HPDE6-E6E7 (cell line): ENCODE measurements around the gene IGF2R.
A peak's percentile ranks its signal among the peaks of the same experiment; 100 is the strongest.

ENCODE experiments used
- DNase-seq: peaks from one replicate; pipeline ENCODE4 v3.0.0; 2011; ENCODE audit warnings: missing footprints; ENCODE audit errors: extremely low spot score

Gene IGF2R

DNA sequence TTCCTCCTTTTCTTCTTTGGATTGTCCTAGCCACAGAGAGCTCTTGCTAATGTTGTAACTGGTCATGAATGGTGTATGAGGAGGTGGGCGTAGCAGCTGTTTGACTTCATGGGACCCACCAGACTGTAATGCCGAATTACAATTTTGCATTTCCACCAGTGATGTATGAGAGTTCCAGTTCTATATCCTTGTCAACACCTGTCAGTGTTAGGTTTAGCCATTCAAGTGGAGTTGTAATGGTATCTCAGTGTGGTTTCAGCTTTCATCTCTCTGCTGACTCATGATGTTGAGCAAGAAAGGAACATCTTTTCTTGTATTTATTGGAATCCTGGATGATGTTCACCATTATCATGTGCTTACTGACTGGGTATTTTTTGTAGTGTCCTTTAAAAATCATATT, 5.1 kb downstream of the IGF2R start:
- DNase-seq: no peak

DNA sequence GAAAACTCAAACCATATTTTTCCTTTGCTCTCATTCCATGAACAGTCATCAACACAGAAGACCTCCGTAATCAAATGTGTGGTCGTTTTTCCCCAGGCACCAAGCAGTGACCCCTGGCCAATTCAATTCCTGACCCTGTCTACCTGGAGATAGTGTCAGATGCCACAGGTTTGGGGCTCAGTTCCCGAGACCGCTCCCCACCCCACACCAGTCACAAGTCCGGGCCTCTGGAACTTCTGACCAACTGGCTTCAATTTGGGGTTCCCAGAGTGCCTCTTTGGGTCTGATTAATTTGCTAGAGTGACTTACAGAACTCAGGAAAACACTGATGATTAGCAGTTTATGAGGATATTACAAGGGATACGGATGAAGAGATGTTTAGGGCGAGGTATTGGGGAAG, 6.0 kb downstream of the IGF2R start:
- no peak for DNase-seq

- DNase-seq: no peak
Measured at GRCh38 chr6:159976686-159977254, 7.9 kb downstream of the IGF2R start.

DNA sequence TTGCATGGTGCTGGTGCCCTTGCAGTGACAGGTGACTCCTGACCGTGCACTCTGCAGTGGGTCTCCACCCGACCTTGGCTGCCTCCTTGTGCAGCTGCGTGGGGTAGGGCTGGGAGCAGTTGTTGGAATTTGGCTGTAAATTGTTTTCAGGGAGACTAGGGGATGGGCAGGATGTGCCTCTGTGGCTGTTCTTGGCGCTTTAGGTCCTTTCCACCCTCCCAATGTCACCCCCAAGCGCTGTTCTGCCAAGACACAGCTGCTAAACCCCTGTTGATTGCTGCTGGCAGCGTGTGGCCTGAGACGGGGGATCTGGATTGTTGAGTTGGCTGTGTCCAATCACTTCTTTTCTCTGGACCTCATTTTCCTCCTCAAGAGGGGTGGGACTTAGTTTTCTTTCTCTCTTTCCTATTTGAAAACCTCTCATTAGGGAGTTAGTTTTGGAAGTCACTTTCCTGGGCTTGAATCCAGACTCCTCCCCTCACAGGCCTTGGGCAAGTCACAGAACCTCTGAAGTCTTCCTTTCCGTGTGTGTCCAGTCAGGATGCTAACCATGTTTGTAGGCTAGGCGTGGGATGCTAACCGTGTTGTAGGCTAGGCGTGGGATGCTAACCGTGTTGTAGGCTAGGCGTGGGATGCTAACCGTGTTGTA, 8.5 kb downstream of the IGF2R start:
- no peak for DNase-seq

DNA sequence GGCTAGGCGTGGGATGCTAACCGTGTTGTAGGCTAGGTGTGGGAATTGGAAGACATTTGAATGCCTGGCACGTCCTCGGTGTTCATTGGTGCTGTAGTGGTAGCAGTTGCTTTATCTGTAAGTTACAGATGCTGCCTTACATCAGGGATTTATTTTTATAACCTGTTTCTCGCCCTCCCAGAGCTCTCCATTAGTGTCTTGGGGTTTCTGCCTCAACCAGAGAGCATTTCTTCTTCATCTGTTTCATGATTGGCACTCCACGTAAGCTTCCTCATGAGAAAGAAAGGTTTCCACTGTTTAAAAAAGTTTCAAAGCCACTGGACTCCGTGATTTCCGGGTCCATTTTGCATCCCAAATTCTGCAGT, 9.0 kb downstream of the IGF2R start:
- no peak for DNase-seq

- DNase-seq: no peak
Measured at GRCh38 chr6:159978291-159979135, 9.6 kb downstream of the IGF2R start.

- peak; percentile 76 for DNase-seq
Measured at GRCh38 chr6:159979136-159979874, 10.4 kb downstream of the IGF2R start.

- DNase-seq: no peak
Measured at GRCh38 chr6:159980474-159980873, 11.6 kb downstream of the IGF2R start.

GRCh38 chr6:159981071-159981402, 12.2 kb downstream of the IGF2R start:
- no peak for DNase-seq

GRCh38 chr6:159981403-159982245, 12.7 kb downstream of the IGF2R start:
- no peak for DNase-seq

DNA sequence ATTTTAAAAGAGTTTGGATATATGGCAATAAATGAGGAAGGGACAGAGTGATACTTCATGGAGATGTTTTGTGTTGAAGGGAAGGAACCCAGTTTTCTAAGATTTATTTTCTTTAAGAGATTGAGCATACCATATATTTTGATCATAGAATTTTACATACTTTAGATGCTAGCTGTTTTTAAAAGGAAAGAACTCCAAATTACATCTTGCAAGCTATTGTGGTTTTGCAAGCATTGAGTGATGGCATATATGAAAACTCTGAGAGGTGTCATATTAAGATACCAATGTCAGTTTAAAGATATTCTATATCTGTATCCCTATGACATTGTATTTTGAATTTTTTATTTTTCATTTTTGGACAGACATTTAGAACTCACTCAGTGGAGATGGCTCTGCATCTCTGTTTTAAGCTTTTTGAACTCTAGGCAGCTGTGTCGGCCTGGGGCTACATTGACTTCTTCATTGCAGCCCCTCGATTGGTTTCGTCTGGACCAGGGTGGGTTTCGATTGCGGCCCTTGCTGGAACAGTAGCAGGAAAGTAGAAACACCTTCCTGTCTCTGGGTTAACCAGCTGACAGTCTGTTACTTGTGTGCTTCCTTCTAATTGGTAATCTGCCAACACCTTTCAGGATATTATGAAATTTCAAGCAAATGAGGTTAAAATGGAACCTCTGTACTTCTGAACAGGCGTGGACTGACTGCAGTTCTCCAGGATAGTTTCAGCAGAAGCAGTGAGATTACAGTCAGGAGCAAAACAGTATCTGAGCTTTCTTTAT, 14.0 kb downstream of the IGF2R start:
- DNase-seq: no peak

- no peak for DNase-seq
Measured at GRCh38 chr6:159983641-159984080, 14.8 kb downstream of the IGF2R start.

- DNase-seq: peak; percentile 75
Measured at GRCh38 chr6:159984268-159984786, 15.4 kb downstream of the IGF2R start.

DNA sequence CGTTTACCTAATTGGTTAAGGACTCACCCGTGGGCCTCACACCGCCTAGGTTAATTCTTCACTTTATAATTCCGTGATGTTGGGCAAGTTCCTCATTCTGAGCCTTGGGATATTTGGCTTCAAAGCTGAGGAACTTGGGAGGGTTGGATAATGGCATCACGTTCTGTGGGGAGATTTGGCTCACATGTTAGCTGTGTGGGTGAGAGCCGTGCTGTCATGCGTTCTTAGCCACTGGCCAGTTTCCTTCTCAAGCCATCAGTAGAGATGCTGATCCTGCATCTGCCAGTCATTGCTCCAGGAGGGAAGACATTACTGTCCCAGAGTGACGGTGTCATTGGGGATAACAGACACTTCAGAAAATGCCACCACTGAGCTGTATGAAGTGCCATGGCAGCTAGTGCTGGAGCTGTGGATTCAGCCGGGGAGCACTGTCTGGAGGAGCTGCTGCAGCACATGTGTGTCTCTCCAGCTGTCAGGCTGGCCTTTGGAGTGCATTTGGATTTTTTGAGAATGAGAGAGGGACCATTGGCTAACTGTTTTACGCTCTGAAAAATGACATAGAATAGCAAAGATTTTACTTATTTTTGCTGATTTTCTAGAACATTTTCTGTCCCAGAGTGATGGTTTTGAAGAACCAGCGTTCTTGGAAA, 16.5 kb downstream of the IGF2R start:
- DNase-seq: no peak

- DNase-seq: no peak
Measured at GRCh38 chr6:159988983-159989454, 20.1 kb downstream of the IGF2R start.

DNA sequence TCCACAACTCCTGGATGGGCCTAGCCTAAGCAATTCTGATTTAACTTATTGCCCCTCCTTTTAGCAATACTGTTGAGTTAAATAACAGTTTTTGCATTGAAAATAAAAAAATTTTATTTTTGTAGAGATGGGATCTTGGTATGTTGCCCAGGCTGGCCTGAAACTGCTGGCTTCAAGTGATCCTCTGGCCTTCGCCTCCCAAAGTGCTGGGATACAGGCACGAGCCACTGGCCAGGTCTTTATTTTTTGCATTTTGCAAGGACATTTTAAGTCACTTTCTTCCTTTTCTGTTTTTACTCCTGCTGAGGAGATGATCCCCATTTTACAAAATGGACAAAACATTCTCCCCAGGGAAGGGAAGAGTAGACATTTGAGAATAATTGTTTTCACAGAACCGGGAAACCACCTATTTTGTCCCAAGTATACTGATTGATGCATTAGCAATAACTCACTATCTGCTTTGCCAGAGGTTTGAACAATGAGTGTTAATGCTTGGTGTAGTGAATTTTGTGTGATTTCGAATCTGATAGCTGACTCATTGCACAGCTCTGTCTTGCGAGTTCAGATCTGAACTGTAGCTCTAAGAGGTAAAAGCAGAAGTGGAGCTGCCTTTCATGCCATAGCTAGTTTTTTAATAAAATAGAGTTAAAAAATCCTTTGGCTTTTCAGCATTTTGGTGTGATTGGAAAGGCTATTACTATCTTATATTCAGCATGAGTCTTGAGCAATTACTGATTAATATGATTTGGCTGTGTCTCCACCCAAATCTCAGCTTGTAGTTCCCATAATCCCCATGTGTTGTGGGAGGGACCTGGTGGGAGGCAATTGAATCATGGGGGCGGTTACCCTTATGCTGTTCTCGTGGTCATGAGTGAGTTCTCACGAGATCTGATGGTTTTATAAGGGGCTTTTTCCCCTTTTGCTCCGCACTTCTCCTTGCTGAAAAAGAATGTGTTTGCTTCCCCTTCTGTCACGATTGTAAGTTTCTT, 20.9 kb downstream of the IGF2R start:
- no peak for DNase-seq

DNA sequence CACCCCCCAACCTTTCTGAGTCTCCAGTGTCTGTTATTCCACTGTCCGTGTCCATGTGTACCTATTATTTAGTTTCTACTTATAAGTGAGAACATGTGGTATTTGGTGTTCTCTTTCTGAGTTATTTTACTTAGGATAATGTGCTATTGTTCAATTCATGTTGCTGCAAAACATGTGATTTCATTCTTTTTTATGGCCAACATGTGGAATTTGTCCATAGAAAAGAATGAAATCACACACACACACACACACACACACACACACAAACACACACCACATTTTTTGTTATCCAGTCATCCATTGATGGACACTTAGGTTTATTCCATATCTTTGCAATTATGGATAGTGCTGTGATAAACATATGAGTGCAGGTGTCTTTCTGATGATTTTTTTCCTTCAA, 23.5 kb downstream of the IGF2R start:
- no peak for DNase-seq

DNA sequence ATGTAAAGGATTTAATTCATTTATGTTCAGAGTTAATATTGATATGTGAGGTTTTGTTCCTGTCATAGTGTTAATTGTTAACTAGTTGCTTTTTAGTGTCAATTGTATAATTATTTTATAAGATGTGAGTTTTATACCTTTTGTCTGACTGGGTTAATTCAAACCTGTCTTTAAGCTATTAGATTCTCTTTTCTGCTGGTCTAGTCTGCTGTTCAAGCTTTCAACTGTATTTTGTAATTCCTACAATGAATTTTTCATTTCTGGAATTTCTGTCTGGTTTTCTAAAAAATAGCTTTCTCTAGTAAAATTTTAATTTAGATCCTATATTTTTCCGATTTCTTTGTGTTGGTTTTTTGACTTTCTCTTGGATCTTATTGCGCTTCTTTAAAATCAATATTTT, 26.5 kb downstream of the IGF2R start:
- no peak for DNase-seq
